HCT116 (cell line): ENCODE results near the gene RUNX2.

ENCODE experiments used
- EGR1 ChIP-seq: IDR thresholded peaks from 2 replicates; pipeline ENCODE4 v1.6.1; 2012; ENCODE audit warnings: low read depth
- ELF1 ChIP-seq: IDR thresholded peaks from 2 replicates; pipeline ENCODE4 v1.6.1; 2012; ENCODE audit warnings: low read depth, borderline replicate concordance
- EZH2 ChIP-seq: fragments of 200-600 bp; sonication (generic); IDR thresholded peaks from 2 replicates; pipeline ENCODE4 v1.6.1; 2017; ENCODE audit warnings: antibody characterized with exemption, mixed run types
- FOSL1 ChIP-seq: IDR thresholded peaks from 2 replicates; pipeline ENCODE4 v1.6.1; 2012; ENCODE audit warnings: low read depth
- POLR2A ChIP-seq: IDR thresholded peaks from 2 replicates; pipeline ENCODE4 v1.7.0; 2011; ENCODE audit warnings: borderline replicate concordance; ENCODE audit not compliant: insufficient read depth, insufficient read length; ENCODE audit errors: extremely low read depth
- POLR2AphosphoS5 ChIP-seq: IDR thresholded peaks from 2 replicates; pipeline ENCODE4 v1.6.1; 2011; ENCODE audit warnings: mild to moderate bottlenecking, low read depth, low read length, moderate library complexity
- RAD21 ChIP-seq: IDR thresholded peaks from 2 replicates; pipeline ENCODE4 v1.6.1; 2012; ENCODE audit warnings: low read depth, mild to moderate bottlenecking
- SIN3A ChIP-seq: IDR thresholded peaks from 2 replicates; pipeline ENCODE4 v1.6.1; 2012; ENCODE audit warnings: low read depth
- TCF7L2 ChIP-seq: IDR thresholded peaks from 2 replicates; pipeline ENCODE4 v1.7.0; 2011; ENCODE audit warnings: borderline replicate concordance, inconsistent platforms; ENCODE audit not compliant: insufficient read depth, insufficient read length; ENCODE audit errors: extremely low read depth
- ZFX ChIP-seq: fragments of 450-650 bp; IDR thresholded peaks from 2 replicates; pipeline ENCODE4 v1.6.1; 2017
- ZNF274 ChIP-seq: fragments of 200-500 bp; sonication (Bioruptor generic); IDR thresholded peaks from 2 replicates; pipeline ENCODE4 v1.6.1; 2014; ENCODE audit warnings: mild to moderate bottlenecking, low read depth, low read length, inconsistent platforms
- TF ChIP-seq, protein P1 (sequence below), 3 experiments: fragments of 200-600 bp in 1 of 3; sonication (generic) in 1 of 3; IDR thresholded peaks in 2 of 3; conservative IDR thresholded peaks in 1 of 3; 2 replicates each; pipeline ENCODE4 v1.5.1; 2012 to 2017; ENCODE audit warnings: low read depth in 2 of 3, low read length in 2 of 3, antibody characterized with exemption in 1 of 3, borderline replicate concordance in 1 of 3, control low read depth in 1 of 3, mild to moderate bottlenecking in 1 of 3, mixed read lengths in 1 of 3, mixed run types in 1 of 3, moderate library complexity in 1 of 3; ENCODE audit not compliant: insufficient read depth in 1 of 3

DNA sequence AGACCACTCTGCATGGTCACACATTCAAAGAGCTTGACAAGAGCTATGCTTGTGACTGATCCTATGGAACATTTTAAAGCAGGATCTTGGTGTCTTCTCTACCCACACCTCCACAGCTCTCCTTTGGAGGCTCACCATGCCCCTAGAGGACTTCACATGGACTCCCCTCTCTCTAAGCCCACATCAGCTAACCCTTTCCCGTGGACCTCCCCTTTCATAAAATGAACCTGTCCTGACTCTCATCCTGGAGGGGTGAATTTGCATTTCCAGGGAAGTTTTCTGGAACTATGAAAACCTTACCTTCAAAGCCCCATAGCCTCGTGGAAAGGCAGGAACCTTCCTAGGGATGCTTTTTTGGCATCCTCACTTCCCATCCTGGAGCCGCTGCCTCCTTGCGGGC is 234.0 kb downstream of the RUNX2 start:
- TF ChIP-seq ZNF274 (no peak), EGR1 (no peak), ZFX (no peak), POLR2A (no peak), POLR2AphosphoS5 (no peak), EZH2 (no peak), SIN3A (no peak), RAD21 (no peak), FOSL1 (no peak), ELF1 (no peak), TCF7L2 (no peak)
- TF ChIP-seq, protein P1, sequence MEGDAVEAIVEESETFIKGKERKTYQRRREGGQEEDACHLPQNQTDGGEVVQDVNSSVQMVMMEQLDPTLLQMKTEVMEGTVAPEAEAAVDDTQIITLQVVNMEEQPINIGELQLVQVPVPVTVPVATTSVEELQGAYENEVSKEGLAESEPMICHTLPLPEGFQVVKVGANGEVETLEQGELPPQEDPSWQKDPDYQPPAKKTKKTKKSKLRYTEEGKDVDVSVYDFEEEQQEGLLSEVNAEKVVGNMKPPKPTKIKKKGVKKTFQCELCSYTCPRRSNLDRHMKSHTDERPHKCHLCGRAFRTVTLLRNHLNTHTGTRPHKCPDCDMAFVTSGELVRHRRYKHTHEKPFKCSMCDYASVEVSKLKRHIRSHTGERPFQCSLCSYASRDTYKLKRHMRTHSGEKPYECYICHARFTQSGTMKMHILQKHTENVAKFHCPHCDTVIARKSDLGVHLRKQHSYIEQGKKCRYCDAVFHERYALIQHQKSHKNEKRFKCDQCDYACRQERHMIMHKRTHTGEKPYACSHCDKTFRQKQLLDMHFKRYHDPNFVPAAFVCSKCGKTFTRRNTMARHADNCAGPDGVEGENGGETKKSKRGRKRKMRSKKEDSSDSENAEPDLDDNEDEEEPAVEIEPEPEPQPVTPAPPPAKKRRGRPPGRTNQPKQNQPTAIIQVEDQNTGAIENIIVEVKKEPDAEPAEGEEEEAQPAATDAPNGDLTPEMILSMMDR (IDR thresholded peaks at IDR 0.05 in 2 of 3, conservative IDR thresholded peaks at IDR 0.05 in 1 of 3; ENCODE audit: borderline replicate concordance in 1 of 3, insufficient read depth in 1 of 3, low read depth in 2 of 3, low read length in 2 of 3), result no peak
